ENCODE data around the gene TAS2R3. TPM values are rescaled to one million over a fixed set of nuclear protein-coding genes. Genes with fewer than 3 reads are reported as not detected.
"Not testable (repeated sequence)": the region's sequence is repeated elsewhere in the genome, so short reads cannot be mapped to it uniquely, and the experiment has no call there.

TAS2R3 gene
- total and polyA plus RNA-seq, 2 experiments from 2014 or later = 0.87 TPM; not detected in 1

DNA sequence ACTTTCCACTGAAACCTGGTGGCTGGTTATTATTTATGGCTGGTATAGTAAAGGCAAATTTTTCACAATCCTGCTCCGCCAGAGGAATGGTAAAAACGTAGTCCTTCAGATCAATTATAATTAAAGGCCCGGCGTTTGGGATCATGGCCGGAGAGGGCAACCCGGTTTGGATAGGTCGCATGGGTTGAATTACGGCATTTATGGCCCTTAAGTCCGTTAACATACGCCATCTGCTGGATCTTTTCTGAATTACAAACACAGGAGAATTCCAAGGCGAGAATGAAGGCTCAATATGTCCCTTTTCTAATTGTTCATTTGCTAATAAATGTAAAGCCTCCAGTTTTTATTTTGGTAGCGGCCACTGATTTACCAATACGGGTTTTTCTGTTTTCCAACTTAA lies 11.3 kb upstream of the TAS2R3 start:
- WGBS (ENCODE audit: low lambda C conversion rate, missing lambda C conversion rate) = 98% methylated on average over 13 of the region's 13 CpGs
- Histone ChIP-seq H2AFZ (no peak overlapping the region), H3K9me2 (replicated peaks; ENCODE audit: insufficient read depth) (no peaks in the 10 kb centered on the region), H3K4me2 (no peak overlapping the region), H3K4me3 (no peak overlapping the region), H3K27me3 (no peaks in the 10 kb centered on the region), H4K20me1 (ENCODE audit: insufficient read depth, poor library complexity, severe bottlenecking) (no peaks in the 10 kb centered on the region), H3K4me1 (ENCODE audit: insufficient read depth) (no peaks in the 10 kb centered on the region), H3K9me3 (ENCODE audit: low read depth) (peaks cover 39% of the 10 kb centered on the region), H3K79me2 (no peaks in the 10 kb centered on the region), H3K27ac (no peak overlapping the region), H3K36me3 (replicated peaks; ENCODE audit: insufficient read depth, low read depth) (peaks cover 31% of the 10 kb centered on the region)
- DNase-seq (ENCODE audit: low spot score) = no peak
- TF ChIP-seq, protein P1, sequence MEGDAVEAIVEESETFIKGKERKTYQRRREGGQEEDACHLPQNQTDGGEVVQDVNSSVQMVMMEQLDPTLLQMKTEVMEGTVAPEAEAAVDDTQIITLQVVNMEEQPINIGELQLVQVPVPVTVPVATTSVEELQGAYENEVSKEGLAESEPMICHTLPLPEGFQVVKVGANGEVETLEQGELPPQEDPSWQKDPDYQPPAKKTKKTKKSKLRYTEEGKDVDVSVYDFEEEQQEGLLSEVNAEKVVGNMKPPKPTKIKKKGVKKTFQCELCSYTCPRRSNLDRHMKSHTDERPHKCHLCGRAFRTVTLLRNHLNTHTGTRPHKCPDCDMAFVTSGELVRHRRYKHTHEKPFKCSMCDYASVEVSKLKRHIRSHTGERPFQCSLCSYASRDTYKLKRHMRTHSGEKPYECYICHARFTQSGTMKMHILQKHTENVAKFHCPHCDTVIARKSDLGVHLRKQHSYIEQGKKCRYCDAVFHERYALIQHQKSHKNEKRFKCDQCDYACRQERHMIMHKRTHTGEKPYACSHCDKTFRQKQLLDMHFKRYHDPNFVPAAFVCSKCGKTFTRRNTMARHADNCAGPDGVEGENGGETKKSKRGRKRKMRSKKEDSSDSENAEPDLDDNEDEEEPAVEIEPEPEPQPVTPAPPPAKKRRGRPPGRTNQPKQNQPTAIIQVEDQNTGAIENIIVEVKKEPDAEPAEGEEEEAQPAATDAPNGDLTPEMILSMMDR (IDR thresholded peaks at IDR 0.05; ENCODE audit: poor library complexity) = peak; percentile 14
- no peak for TF ChIP-seq EZH2phosphoT487 (IDR thresholded peaks at IDR 0.05; ENCODE audit: low read depth, severe bottlenecking, unreplicated experiment)

- Histone ChIP-seq H3K4me2 (no peak overlapping the region), H2AFZ (no peak overlapping the region), H3K9me3 (ENCODE audit: low read depth) (peaks cover 23% of the 10 kb centered on the region), H3K4me1 (ENCODE audit: insufficient read depth) (no peaks in the 10 kb centered on the region), H4K20me1 (ENCODE audit: insufficient read depth, poor library complexity, severe bottlenecking) (no peaks in the 10 kb centered on the region), H3K27ac (no peak overlapping the region), H3K36me3 (replicated peaks; ENCODE audit: insufficient read depth, low read depth) (peaks cover 23% of the 10 kb centered on the region), H3K9me2 (replicated peaks; ENCODE audit: insufficient read depth) (no peaks in the 10 kb centered on the region), H3K27me3 (no peaks in the 10 kb centered on the region), H3K79me2 (no peaks in the 10 kb centered on the region), H3K4me3 (no peak overlapping the region)
- TF ChIP-seq, protein P1 (IDR thresholded peaks at IDR 0.05; ENCODE audit: poor library complexity) = peak; percentile 30
- no peak for TF ChIP-seq EZH2phosphoT487 (IDR thresholded peaks at IDR 0.05; ENCODE audit: low read depth, severe bottlenecking, unreplicated experiment)
- 90% methylated on average over 6 of the region's 6 CpGs for WGBS (ENCODE audit: low lambda C conversion rate, missing lambda C conversion rate)
- DNase-seq (ENCODE audit: low spot score) = peak; percentile 11
These were observed 9.0 kb upstream of the TAS2R3 start for GRCh38 chr7:141754939-141755338.

- DNase-seq (ENCODE audit: low spot score); H4K20me1 ChIP-seq (ENCODE audit: insufficient read depth, poor library complexity, severe bottlenecking); H3K9me2 ChIP-seq (replicated peaks; ENCODE audit: insufficient read depth); H3K9me3 ChIP-seq (ENCODE audit: low read depth); H3K27me3 ChIP-seq; H3K36me3 ChIP-seq (replicated peaks; ENCODE audit: insufficient read depth, low read depth); H3K4me3 ChIP-seq; H3K27ac ChIP-seq; H2AFZ ChIP-seq; H3K4me1 ChIP-seq (ENCODE audit: insufficient read depth); H3K4me2 ChIP-seq; H3K79me2 ChIP-seq: not testable (repeated sequence)
- 93% methylated on average over 3 of the region's 3 CpGs for WGBS (ENCODE audit: low lambda C conversion rate, missing lambda C conversion rate)
These were observed 6.2 kb downstream of the TAS2R3 start for GRCh38 chr7:141770083-141770583.

DNA sequence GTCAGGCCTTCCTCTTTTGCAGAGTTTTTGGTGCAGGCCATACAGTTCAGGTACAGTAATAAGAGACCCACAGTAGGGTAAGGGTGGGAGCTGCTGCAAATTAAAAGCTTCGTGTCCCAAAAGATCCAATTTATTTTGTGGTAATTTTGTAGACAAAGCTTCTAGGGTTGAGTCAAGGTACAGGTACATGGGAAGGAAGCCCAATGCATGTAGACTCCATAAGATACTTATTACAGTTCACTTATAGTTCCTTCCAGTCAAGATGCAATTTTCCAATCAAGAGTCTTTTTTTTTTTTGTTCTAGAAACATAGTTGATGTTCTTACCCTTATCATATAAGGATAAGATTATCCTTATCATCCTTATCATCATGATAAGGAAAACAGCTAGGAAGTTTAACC lies 12.5 kb downstream of the TAS2R3 start, which contains the start of gene TAS2R4:
Gene TAS2R4, plus strand, starts transcription at position 301 of the 400 bp plus-strand sequence. CDS start 1,815 bp downstream, outside the sequence.
- 97% methylated on average over 1 of the region's 1 CpG for WGBS (ENCODE audit: low lambda C conversion rate, missing lambda C conversion rate)
- H4K20me1 ChIP-seq (ENCODE audit: insufficient read depth, poor library complexity, severe bottlenecking) = no peaks in the 10 kb centered on the region

More for the DNA sequence above, 12.5 kb downstream of the TAS2R3 start, which contains the start of gene TAS2R4:
- H3K27me3 ChIP-seq = no peaks in the 10 kb centered on the region
- no peak for DNase-seq (ENCODE audit: low spot score)
- H3K27ac ChIP-seq = no peak within 1 kb of the TSS
- no peak within 1 kb of the TSS for H2AFZ ChIP-seq
- no peaks in the 10 kb centered on the region for H3K9me2 ChIP-seq (replicated peaks; ENCODE audit: insufficient read depth)
- TF ChIP-seq EZH2 (IDR thresholded peaks at IDR 0.05; ENCODE audit: borderline replicate concordance) = no peak
- no peak for TF ChIP-seq EZH2phosphoT487 (IDR thresholded peaks at IDR 0.05; ENCODE audit: low read depth, severe bottlenecking, unreplicated experiment)
- TF ChIP-seq, protein P1 (IDR thresholded peaks at IDR 0.05; ENCODE audit: poor library complexity) = no peak
- H3K9me3 ChIP-seq (ENCODE audit: low read depth) = no peaks in the 10 kb centered on the region
- no peaks in the 10 kb centered on the region for H3K36me3 ChIP-seq (replicated peaks; ENCODE audit: insufficient read depth, low read depth)
- H3K79me2 ChIP-seq = no peaks in the 10 kb centered on the region
- no peaks in the 10 kb centered on the region for H3K4me1 ChIP-seq (ENCODE audit: insufficient read depth)
- no peak within 1 kb of the TSS for H3K4me3 ChIP-seq
- no peak within 1 kb of the TSS for H3K4me2 ChIP-seq

Data from hepatocyte (in vitro differentiated cells).